Gastroesophageal sphincter (tissue), 3 donors: Measurements from ENCODE around the gene LANCL1.

Experiments used
- CTCF ChIP-seq, 4 experiments: fragments of 200-600 bp in 2 of 4; fragments of 450-650 bp in 2 of 4; sonication (generic) in 1 of 4; IDR thresholded peaks; one replicate each; pipeline ENCODE4 v1.5.1; 2017 to 2019; ENCODE audit warnings: antibody characterized with exemption in 4 of 4, mild to moderate bottlenecking in 2 of 4, moderate library complexity in 2 of 4
- POLR2A ChIP-seq, 2 donors: fragments of 450-650 bp; IDR thresholded peaks; one replicate each; pipeline ENCODE4 v1.6.1; 2017; ENCODE audit warnings: antibody characterized with exemption in 2 of 2, mild to moderate bottlenecking in 2 of 2, moderate library complexity in 1 of 2

- no peak for TF ChIP-seq CTCF (IDR thresholded peaks at IDR 0.05)
- TF ChIP-seq POLR2A (IDR thresholded peaks at IDR 0.05), result no peak
Observed at GRCh38 chr2:210481601-210482175, 5.1 kb upstream of the LANCL1 start.
